NCI-H446 treated with DMSO at 0.1 percent for 48 hours (cell line): Measurements from ENCODE around the gene VSIG8.

ENCODE experiments used
- DNase-seq: peaks from one replicate; lab custom pipeline; 2025; lab: John Stamatoyannopoulos, UW

VSIG8 gene

GRCh38 chr1:159829273-159829634, 33.2 kb downstream of the VSIG8 start:
- no peak for DNase-seq

GRCh38 chr1:159828581-159829272, 33.7 kb downstream of the VSIG8 start:
- DNase-seq = no peak

GRCh38 chr1:159828176-159828575, 34.3 kb downstream of the VSIG8 start:
- DNase-seq = no peak

- DNase-seq = no peak
These were observed 34.9 kb downstream of the VSIG8 start for GRCh38 chr1:159827549-159827948.

GRCh38 chr1:159827102-159827490, 35.4 kb downstream of the VSIG8 start:
- no peak for DNase-seq

- DNase-seq = no peak
These were observed 35.9 kb downstream of the VSIG8 start, which contains the start of gene SLAMF8 for GRCh38 chr1:159826441-159827101. Gene SLAMF8 (plus strand): TSS chr1:159826873. CDS start chr1:159826899, 26 bp downstream.

- no peak for DNase-seq
These were observed 36.9 kb downstream of the VSIG8 start for GRCh38 chr1:159825564-159825963.

- DNase-seq = no peak
These were observed 39.1 kb downstream of the VSIG8 start for GRCh38 chr1:159823406-159823805.

- DNase-seq = no peak
These were observed 41.1 kb downstream of the VSIG8 start for GRCh38 chr1:159821171-159821867.

GRCh38 chr1:159817276-159818041, 45.0 kb downstream of the VSIG8 start:
- DNase-seq = no peak

GRCh38 chr1:159815926-159816325, 46.5 kb downstream of the VSIG8 start:
- no peak for DNase-seq

- no peak for DNase-seq
These were observed 57.5 kb downstream of the VSIG8 start for GRCh38 chr1:159804924-159805323.
